ENCODE measurements around the gene CORO2B.

- TF ChIP-seq EZH2 (IDR thresholded peaks at IDR 0.05; ENCODE audit: low read depth) (no peak), CTCF (conservative IDR thresholded peaks at IDR 0.05) (no peak)
Observed at GRCh38 chr15:68542348-68542747, 36.4 kb upstream of the CORO2B start.

Data from PC-9 (cell line).